Measurements from ENCODE around the gene GALNT18. TPM values are rescaled to one million over a fixed set of nuclear protein-coding genes. Genes with fewer than 3 reads are reported as not detected.

Gene GALNT18
- total RNA-seq, 3 donors from 2014 or later (not counting 1 experiment from before 2014, with no cell fraction given): 0.18 to 0.42 (median 0.38) TPM

DNA sequence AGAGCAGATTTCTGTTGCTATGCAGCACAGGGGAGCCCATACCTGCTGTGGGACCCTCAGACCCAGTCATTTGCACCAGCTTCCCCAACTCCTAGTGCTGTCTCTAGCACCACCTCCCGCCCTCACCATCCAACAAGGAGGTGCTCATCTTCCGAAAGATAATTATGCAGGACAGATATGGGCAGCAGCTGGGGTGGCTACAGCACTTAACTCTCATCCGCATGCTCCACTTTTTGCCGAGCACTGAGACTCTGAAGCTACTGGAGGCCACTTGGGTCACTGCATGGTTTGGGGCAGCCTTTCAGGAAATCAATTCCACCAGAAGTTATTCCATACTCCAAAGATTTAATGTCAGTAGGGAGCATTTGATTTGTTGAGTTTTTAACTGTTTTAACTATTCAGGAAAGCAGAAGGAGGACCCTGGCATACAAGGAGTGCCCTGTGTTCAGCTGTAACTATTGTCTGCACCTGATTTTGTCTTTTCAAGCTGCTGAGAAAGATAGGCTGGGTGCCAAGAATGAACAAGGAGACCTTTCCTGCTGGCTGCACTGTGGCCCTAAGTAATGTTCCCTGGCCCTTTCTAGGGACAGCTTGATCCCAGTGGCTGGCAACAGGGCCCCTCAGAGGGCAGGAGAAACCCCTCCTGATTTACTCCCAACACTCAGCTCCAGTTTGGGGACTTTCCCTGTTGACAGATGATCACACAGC is 201.5 kb downstream of the GALNT18 start:
- Mint-ChIP-seq H3K4me1 (peaks cover 5 to 10% of the 10 kb centered on the region in 2 donors), H3K27ac (no peak overlapping the region), H3K4me3 (no peak overlapping the region), H3K9me3 (no peaks in the 10 kb centered on the region), H3K27me3 (ENCODE audit: low read depth in 2 of 2) (peaks cover 19 to 37% of the 10 kb centered on the region in 2 donors), H3K36me3 (no peaks in the 10 kb centered on the region)
- Histone ChIP-seq H3K27ac (ENCODE audit: low read length) (no peak overlapping the region), H3K36me3 (ENCODE audit: control insufficient read depth, insufficient read depth, low read length) (no peaks in the 10 kb centered on the region), H3K9me3 (ENCODE audit: control insufficient read depth, insufficient read depth, low read length) (no peaks in the 10 kb centered on the region), H3K4me1 (ENCODE audit: control insufficient read depth, insufficient read depth, low read length) (peaks cover 6% of the 10 kb centered on the region), H3K4me3 (ENCODE audit: low read length) (no peak overlapping the region), H3K27me3 (ENCODE audit: control insufficient read depth, insufficient read depth, low read length) (no peaks in the 10 kb centered on the region)
- intact Hi-C loops (cut with micrococcal nuclease): no loop called here
- no peak for TF ChIP-seq CTCF (IDR thresholded peaks at IDR 0.05)
- DNase-seq (no peak), ATAC-seq (no peak)
- WGBS (ENCODE audit: insufficient coverage): 89% methylated on average over 4 of the region's 4 CpGs

GRCh38 chr11:11419747-11420146 is 202.1 kb downstream of the GALNT18 start:
- H3K27ac Mint-ChIP-seq: no peak overlapping the region
- Histone ChIP-seq H3K36me3 (ENCODE audit: control insufficient read depth, insufficient read depth, low read length) (no peaks in the 10 kb centered on the region), H3K27ac (ENCODE audit: low read length) (no peak overlapping the region), H3K9me3 (ENCODE audit: control insufficient read depth, insufficient read depth, low read length) (no peaks in the 10 kb centered on the region), H3K4me3 (ENCODE audit: low read length) (no peak overlapping the region), H3K27me3 (ENCODE audit: control insufficient read depth, insufficient read depth, low read length) (no peaks in the 10 kb centered on the region), H3K4me1 (ENCODE audit: control insufficient read depth, insufficient read depth, low read length) (peaks cover 6% of the 10 kb centered on the region)
- H3K9me3 Mint-ChIP-seq: no peaks in the 10 kb centered on the region
- no peak overlapping the region for H3K4me3 Mint-ChIP-seq
- H3K27me3 Mint-ChIP-seq (ENCODE audit: low read depth in 2 of 2): peaks cover 19 to 33% of the 10 kb centered on the region in 2 donors
- no peak for TF ChIP-seq CTCF (IDR thresholded peaks at IDR 0.05)
- peaks cover 5 to 10% of the 10 kb centered on the region in 2 donors for H3K4me1 Mint-ChIP-seq
- WGBS (ENCODE audit: insufficient coverage): 69% methylated on average over 3 of the region's 3 CpGs
- ATAC-seq: no peak
- no peak for DNase-seq
- intact Hi-C loops (cut with micrococcal nuclease): no loop called here
- H3K36me3 Mint-ChIP-seq: no peaks in the 10 kb centered on the region

DNA sequence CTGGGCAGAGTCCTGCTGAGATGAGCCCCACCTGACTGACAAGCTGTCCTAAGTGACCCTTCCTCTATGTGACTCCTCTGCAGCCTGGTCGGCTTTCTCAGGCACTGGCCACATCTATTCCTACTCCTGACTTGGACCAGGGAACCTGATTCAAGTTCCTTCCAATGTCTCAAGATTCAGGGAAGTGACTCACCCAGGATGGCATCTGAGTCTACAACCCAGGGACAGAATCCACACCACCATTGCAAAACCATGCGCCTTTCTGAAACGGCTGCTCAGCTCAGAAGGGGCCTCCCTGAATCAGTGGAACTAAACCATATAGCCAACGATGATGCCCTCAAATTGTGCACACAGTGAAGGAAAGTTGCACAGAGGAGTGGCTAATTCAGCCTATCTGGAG is 204.9 kb downstream of the GALNT18 start:
- Mint-ChIP-seq H3K36me3 (no peaks in the 10 kb centered on the region), H3K9me3 (no peaks in the 10 kb centered on the region), H3K27ac (no peak overlapping the region), H3K4me3 (no peak overlapping the region), H3K27me3 (ENCODE audit: low read depth in 2 of 2) (peaks cover 26 to 33% of the 10 kb centered on the region in 2 donors), H3K4me1 (peaks cover 5 to 10% of the 10 kb centered on the region in 2 donors)
- WGBS (ENCODE audit: insufficient coverage): 15% methylated on average over 4 of the region's 4 CpGs
- no peak for TF ChIP-seq CTCF (IDR thresholded peaks at IDR 0.05)
- no peak overlapping the region for H3K4me3 ChIP-seq (ENCODE audit: low read length)
- no peak overlapping the region for H3K27ac ChIP-seq (ENCODE audit: low read length)
- intact Hi-C loops (cut with micrococcal nuclease): no loop called here
- H3K36me3 ChIP-seq (ENCODE audit: control insufficient read depth, insufficient read depth, low read length): no peaks in the 10 kb centered on the region
- H3K9me3 ChIP-seq (ENCODE audit: control insufficient read depth, insufficient read depth, low read length): no peaks in the 10 kb centered on the region
- ATAC-seq (no peak), DNase-seq (no peak)
- H3K4me1 ChIP-seq (ENCODE audit: control insufficient read depth, insufficient read depth, low read length): peaks cover 6% of the 10 kb centered on the region
- H3K27me3 ChIP-seq (ENCODE audit: control insufficient read depth, insufficient read depth, low read length): no peaks in the 10 kb centered on the region

DNA sequence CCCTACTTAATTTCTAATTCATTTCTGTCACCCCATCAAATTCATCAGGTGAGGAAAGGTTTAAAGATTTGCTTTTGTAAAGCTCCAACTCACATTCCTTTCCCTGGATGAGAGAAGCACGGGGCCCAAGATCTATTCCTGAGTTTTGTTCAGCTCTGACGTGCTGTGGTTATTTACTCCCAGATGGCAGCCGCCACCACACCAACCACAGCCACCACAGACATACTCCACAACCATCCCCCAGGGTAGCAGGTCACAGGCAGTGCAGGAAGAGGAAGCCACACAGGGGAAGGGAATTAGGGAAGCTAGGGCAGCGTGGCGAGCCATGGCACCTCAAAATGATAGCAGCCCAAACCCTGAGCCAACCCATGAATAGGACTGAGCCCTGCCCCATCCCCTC is 205.3 kb downstream of the GALNT18 start:
- no peaks in the 10 kb centered on the region for H3K9me3 ChIP-seq (ENCODE audit: control insufficient read depth, insufficient read depth, low read length)
- DNase-seq: no peak
- Mint-ChIP-seq H3K4me1 (peaks cover 5 to 10% of the 10 kb centered on the region in 2 donors), H3K36me3 (no peaks in the 10 kb centered on the region), H3K27me3 (ENCODE audit: low read depth in 2 of 2) (peaks cover 26 to 33% of the 10 kb centered on the region in 2 donors), H3K27ac (no peak overlapping the region), H3K9me3 (no peaks in the 10 kb centered on the region), H3K4me3 (no peak overlapping the region)
- 4% methylated on average over 4 of the region's 5 CpGs for WGBS (ENCODE audit: insufficient coverage)
- no peaks in the 10 kb centered on the region for H3K27me3 ChIP-seq (ENCODE audit: control insufficient read depth, insufficient read depth, low read length)
- H3K27ac ChIP-seq (ENCODE audit: low read length): no peak overlapping the region
- peaks cover 6% of the 10 kb centered on the region for H3K4me1 ChIP-seq (ENCODE audit: control insufficient read depth, insufficient read depth, low read length)
- no peak for TF ChIP-seq CTCF (IDR thresholded peaks at IDR 0.05)
- no peaks in the 10 kb centered on the region for H3K36me3 ChIP-seq (ENCODE audit: control insufficient read depth, insufficient read depth, low read length)
- peak in 2 of 3 donors; percentile 22 to 34 for ATAC-seq
- intact Hi-C loops (cut with micrococcal nuclease): no loop called here
- H3K4me3 ChIP-seq (ENCODE audit: low read length): no peak overlapping the region

Data from natural killer cell (primary cell).